Suprapubic skin (tissue), 4 donors: Measurements from ENCODE around the gene AP2A1.

Experiments used
- CTCF ChIP-seq, 2 donors: fragments of 200-600 bp in 1 of 2; fragments of 450-650 bp in 1 of 2; sonication (generic) in 1 of 2; IDR thresholded peaks; one replicate each; pipeline ENCODE4 v1.5.1; 2016 to 2019; ENCODE audit warnings: antibody characterized with exemption in 2 of 2, mild to moderate bottlenecking in 1 of 2, moderate library complexity in 1 of 2
- POLR2A ChIP-seq, 2 donors: fragments of 450-650 bp; IDR thresholded peaks; one replicate each; pipeline ENCODE4 v1.6.1; 2017; ENCODE audit warnings: antibody characterized with exemption in 2 of 2, mild to moderate bottlenecking in 2 of 2, moderate library complexity in 2 of 2
- POLR2AphosphoS5 ChIP-seq, 3 donors: sonication (generic); formaldehyde crosslinking; IDR thresholded peaks; one replicate each; pipeline ENCODE4 v1.6.1; 2017; ENCODE audit warnings: antibody characterized with exemption in 3 of 3

GRCh38 chr19:49812452-49812996 lies 45.7 kb downstream of the AP2A1 start:
- TF ChIP-seq CTCF (IDR thresholded peaks at IDR 0.05) = no peak
- TF ChIP-seq POLR2A (IDR thresholded peaks at IDR 0.05) = no peak
- TF ChIP-seq POLR2AphosphoS5 (IDR thresholded peaks at IDR 0.05) = no peak
